HS-27A (cell line): Measurements from ENCODE around the gene LRRC43.

Source experiments
- DNase-seq: peaks from one replicate; pipeline ENCODE4 v3.0.0-alpha.2; 2012; ENCODE audit warnings: low read depth, missing footprints

The LRRC43 gene

DNA sequence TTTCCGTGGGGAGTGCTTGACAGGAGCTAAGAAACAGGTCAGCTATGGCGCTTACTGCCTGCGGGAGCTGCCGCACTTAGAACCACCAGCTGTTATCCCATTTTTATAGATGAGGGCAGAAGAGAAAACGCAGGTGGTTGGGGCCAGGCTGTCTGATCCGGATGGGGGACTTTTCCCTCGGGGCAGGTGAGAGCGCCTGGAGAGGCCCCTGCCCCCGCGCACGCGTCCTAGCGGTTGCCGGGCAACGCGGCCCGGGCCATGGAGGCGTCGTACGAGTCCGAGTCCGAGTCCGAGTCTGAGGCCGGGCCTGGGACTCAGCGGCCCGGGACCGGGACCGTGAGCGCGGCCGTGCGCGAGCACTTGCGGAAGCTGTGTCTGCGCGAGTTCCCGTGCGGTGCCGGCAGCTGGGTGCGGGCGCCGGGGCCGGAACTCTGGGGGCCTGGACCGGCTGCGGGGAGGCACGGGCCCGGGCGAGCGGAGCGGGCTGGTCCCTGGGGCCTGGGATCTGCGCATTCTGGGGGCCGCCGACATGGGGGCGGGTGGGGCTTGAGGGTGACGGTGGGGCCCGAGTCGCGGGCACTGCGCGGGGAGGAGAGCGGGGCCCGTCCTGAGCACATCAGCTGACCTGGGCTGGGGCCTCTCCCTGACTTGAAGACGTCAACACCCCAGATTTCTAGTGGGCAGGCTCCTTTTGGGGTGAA lies at the start of gene LRRC43:
Gene LRRC43 (plus strand): TSS at position 237 of the 701 bp plus-strand sequence. CDS start 22 bp downstream, at position 259.
- no peak for DNase-seq

GRCh38 chr12:122133192-122133950 lies 49.6 kb upstream of the LRRC43 start:
- DNase-seq: no peak

GRCh38 chr12:122135437-122136031 lies 47.4 kb upstream of the LRRC43 start:
- DNase-seq: no peak

GRCh38 chr12:122137229-122137628 lies 45.7 kb upstream of the LRRC43 start:
- DNase-seq: no peak

DNA sequence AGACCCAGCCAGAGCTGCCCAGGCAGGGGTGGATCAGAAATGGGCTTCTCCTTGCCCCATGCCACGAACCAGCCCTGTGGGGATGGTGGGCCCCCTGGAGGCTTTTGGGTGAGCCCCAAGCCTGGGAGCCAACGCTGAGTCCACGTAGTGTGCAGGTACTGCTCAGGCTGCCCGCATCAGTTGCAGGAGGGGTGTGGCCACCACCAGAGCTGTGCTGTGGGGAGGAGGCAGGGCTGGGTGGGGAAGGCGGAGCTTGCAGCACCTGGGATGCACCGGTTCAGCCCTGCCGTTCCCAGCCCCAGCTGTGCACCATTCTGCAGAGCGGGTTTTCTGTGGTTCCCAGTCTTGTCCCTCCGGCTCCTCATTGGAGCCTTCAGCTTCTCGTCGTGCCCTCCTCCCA lies 45.2 kb upstream of the LRRC43 start:
- no peak for DNase-seq

GRCh38 chr12:122138181-122138580 lies 44.7 kb upstream of the LRRC43 start:
- no peak for DNase-seq

DNA sequence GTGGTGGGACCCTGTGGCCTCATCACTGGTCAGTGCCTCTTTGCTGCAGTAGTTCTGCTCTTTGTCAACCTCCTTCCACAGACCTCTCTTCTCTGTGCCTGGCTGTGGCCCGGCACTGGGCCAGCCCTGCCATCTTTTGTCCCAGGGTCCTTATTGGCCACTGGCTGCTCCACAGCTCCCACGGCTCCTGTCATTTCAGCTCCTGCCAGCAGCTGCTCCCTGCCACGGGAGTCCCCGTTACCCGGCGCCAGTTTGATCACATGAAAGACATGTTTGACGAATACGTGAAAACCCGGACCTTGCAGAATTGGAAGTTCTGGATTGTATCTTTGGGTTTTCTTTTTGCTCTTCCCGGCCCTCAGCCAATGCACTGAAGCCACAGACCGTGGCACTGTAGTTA lies 44.3 kb upstream of the LRRC43 start:
- no peak for DNase-seq

DNA sequence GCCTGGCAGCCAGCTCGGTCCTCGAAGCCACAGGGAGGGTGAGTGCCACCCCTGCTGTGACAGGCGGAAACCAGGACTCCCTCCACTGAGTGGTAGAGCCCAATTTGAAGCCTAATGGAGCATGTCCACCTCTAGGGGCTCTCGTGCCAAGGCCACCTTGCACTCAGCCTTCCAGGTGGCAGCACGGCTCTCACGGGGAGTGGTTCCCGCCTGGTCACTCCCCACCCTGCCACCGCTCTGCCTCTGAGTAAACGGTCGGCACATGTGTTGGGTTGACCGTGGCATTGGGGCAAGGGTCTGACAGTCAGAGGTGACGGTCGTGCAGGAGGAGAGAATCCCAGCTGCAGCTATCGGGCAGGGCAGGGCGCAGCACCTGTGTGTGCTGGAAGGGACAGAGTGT lies 43.7 kb upstream of the LRRC43 start:
- no peak for DNase-seq

DNA sequence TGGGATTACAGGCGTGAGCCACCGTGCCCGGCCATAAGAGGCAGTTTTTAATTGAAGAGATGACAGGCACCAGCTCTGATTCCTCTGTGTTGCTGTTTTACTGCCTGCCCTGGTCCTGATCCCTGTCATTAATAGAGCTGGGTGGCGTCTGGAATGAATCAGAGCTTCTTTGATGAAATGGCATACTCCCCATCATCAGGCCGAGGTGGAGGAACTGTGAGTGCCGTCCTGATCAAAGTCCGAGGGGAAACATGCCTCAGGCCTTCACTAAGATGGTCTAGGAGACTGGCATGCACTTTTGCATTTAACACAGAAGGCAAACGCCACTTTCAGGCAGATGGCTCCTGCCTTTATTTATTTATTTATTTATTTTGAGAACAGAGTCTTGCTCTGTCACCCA lies 43.0 kb upstream of the LRRC43 start:
- no peak for DNase-seq

- DNase-seq: no peak
These were observed 42.3 kb upstream of the LRRC43 start for GRCh38 chr12:122140467-122141257.

GRCh38 chr12:122141911-122142725 lies 40.8 kb upstream of the LRRC43 start:
- DNase-seq: no peak

- DNase-seq: no peak
These were observed 40.1 kb upstream of the LRRC43 start for GRCh38 chr12:122142857-122143256.

DNA sequence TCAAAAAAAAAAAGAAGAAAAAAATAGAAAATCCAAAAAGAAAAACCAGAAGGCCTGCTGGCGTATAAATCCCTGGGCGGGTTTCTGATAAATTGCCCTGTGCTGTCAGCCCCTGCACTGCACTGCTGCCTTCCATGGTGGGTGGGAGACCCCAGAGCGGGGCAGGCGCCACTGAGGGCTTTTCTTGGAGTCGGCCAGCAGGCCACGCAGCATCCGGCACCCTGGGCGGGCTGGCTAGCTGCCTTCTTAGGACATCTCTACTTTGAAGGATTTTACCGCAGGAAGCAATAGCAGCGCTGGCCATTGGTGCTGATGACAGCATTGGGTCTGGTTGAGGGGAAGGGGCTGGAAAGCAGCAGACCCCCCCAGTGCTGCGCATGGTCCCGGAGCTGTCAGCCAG lies 38.0 kb upstream of the LRRC43 start:
- no peak for DNase-seq

DNA sequence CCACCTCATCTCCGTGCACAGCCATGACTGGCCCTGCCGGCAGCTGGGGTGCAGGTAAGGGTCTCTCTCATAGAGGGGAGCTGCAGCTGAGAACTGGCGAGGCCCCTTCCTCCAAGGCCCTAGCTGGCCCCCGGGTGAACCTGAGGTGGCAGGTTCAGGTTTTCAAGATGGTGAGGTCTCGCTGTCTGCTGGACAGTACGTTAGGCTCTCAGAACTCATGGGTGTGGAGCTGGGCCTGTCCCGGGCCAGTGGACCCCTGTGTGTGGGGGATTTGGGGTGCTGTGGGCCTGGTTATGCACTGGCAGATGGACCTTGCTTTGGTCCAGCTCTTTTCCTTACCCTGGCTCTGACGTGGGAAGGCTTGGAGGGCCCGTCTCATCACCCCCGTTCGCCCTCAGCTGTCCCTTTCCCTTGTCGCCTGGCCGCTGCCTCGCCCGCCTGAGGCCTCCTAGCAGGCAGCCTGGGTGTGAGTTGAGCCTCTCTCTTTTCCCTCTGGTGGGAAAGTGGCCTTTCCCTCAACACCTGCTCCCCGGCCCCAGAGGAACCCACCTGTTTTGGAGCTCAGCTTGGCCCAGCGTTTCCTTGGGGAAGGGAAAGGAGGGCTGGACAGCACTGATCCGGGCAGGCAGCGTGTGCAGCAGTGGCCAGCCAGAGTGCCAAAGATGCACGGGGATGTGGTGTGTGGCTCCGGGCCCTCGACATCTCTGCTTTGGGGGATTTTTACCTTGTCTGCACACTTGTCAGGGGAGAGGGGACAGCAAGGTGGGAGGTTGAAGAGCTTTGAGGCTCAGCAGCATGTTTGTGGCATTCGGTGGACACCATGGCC lies 37.2 kb upstream of the LRRC43 start:
- DNase-seq: no peak

- no peak for DNase-seq
These were observed 35.2 kb upstream of the LRRC43 start for GRCh38 chr12:122147514-122148290.

- no peak for DNase-seq
These were observed 34.3 kb upstream of the LRRC43 start for GRCh38 chr12:122148657-122149056.

- DNase-seq: no peak
These were observed 32.7 kb upstream of the LRRC43 start for GRCh38 chr12:122150127-122150681.

DNA sequence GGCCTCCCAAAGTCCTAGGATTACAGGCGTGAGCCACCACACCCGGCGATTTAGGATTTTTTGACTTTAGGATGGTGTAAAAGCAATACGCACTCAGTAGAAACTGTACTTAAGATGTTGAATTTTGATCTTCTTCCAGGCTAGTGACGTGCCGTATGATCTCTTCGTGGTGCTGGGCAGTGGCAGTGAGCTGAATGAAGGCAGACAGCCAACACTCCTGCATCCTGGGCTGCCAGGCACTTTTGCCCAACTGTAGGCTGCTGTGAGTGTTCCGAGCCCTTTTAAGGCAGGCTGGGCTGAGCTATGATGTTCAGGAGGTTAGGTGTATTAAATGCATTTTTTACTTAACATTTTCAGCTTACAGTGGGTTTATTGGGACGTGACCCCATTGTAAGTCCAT lies 30.2 kb upstream of the LRRC43 start:
- DNase-seq: no peak

DNA sequence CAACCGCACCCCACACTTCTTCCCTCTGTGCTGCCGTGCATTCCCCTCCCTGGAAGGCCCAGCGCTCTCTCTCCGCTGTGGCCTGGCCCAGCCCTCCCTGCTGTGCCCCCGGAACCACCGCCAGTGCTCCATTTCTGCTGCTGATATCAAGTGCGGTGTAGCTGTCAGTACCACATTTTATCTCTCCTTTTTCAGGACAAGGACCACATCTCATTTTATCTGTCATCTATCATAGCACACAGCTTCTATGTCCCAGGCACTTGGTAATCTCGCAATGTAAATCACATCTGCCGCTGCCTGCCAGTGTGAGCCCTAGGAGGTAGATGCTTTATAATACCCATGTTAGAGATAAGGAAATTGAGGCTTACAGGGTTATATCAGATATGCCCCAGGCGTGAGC lies 27.2 kb upstream of the LRRC43 start:
- DNase-seq: no peak
